Measurements from ENCODE around the gene LDB2. TPM values are rescaled to one million over a fixed set of nuclear protein-coding genes. Genes with fewer than 3 reads are reported as not detected.

LDB2 gene
- total RNA-seq, 6 experiments from 2014 or later: 24.2 to 40.4 (median 31.7) TPM

- Mint-ChIP-seq H3K9me3 (no peaks in the 10 kb centered on the region), H3K27ac (no peak overlapping the region), H3K4me1 (ENCODE audit: low read depth) (peaks cover 22% of the 10 kb centered on the region), H3K4me3 (no peak overlapping the region), H3K27me3 (ENCODE audit: insufficient read depth) (peaks cover 7% of the 10 kb centered on the region), H3K36me3 (ENCODE audit: low read depth) (peaks cover 9% of the 10 kb centered on the region)
- DNase-seq: no peak
- TF ChIP-seq, protein P1, sequence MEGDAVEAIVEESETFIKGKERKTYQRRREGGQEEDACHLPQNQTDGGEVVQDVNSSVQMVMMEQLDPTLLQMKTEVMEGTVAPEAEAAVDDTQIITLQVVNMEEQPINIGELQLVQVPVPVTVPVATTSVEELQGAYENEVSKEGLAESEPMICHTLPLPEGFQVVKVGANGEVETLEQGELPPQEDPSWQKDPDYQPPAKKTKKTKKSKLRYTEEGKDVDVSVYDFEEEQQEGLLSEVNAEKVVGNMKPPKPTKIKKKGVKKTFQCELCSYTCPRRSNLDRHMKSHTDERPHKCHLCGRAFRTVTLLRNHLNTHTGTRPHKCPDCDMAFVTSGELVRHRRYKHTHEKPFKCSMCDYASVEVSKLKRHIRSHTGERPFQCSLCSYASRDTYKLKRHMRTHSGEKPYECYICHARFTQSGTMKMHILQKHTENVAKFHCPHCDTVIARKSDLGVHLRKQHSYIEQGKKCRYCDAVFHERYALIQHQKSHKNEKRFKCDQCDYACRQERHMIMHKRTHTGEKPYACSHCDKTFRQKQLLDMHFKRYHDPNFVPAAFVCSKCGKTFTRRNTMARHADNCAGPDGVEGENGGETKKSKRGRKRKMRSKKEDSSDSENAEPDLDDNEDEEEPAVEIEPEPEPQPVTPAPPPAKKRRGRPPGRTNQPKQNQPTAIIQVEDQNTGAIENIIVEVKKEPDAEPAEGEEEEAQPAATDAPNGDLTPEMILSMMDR (IDR thresholded peaks at IDR 0.05): no peak
These were observed 224.4 kb downstream of the LDB2 start for GRCh38 chr4:16674082-16674481.

DNA sequence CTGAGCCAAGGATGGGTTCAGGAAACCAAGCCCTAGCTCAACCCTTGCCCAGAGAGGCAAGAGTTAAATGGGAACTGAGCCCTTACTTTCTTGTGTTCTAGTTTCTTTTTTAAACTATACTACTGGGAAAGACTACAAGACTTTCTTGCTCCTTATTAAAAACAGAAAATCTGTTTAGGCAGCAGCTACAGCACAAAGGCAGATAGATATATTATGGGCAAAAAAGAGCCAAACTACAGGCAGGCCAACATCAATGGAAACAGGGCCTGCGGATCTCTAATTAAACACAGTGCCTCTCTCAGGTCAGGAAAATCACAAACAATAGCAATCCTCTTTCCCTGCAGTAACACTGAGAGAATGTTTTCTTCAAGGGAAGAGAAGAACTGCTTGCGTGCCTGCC, 226.0 kb downstream of the LDB2 start:
- peaks cover 36% of the 10 kb centered on the region for H3K4me1 Mint-ChIP-seq (ENCODE audit: low read depth)
- peaks cover 9% of the 10 kb centered on the region for H3K36me3 Mint-ChIP-seq (ENCODE audit: low read depth)
- TF ChIP-seq, protein P1 (IDR thresholded peaks at IDR 0.05): no peak
- no peak overlapping the region for H3K4me3 Mint-ChIP-seq
- peaks cover 8% of the 10 kb centered on the region for H3K27me3 Mint-ChIP-seq (ENCODE audit: insufficient read depth)
- no peak overlapping the region for H3K27ac Mint-ChIP-seq
- DNase-seq: no peak
- H3K9me3 Mint-ChIP-seq: no peaks in the 10 kb centered on the region

DNA sequence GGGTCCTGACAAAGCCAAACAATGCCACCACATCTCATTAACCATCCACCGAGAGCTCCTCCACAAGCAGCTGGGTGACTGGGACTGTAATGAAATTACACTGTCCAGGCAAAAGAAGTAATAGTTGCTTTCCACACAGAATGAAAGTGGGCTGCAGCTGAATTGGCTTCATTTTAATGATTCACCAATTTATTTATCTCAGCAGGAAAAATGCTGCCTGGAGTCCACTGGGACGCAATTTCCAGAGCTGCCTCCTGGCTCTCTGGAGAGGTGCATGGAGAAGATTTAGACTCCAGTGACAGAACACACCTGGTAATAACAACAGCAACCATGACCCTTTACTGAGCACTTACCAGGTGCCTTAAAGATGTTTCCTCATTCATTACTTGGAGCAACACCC, 226.7 kb downstream of the LDB2 start:
- Mint-ChIP-seq H3K36me3 (ENCODE audit: low read depth) (peaks cover 4% of the 10 kb centered on the region), H3K4me3 (no peak overlapping the region), H3K27me3 (ENCODE audit: insufficient read depth) (peaks cover 4% of the 10 kb centered on the region; the same call in 1 of the 2 replicates), H3K27ac (no peak overlapping the region), H3K9me3 (no peaks in the 10 kb centered on the region), H3K4me1 (ENCODE audit: low read depth) (peaks cover 40% of the 10 kb centered on the region)
- no peak for DNase-seq
- TF ChIP-seq, protein P1 (IDR thresholded peaks at IDR 0.05): no peak

DNA sequence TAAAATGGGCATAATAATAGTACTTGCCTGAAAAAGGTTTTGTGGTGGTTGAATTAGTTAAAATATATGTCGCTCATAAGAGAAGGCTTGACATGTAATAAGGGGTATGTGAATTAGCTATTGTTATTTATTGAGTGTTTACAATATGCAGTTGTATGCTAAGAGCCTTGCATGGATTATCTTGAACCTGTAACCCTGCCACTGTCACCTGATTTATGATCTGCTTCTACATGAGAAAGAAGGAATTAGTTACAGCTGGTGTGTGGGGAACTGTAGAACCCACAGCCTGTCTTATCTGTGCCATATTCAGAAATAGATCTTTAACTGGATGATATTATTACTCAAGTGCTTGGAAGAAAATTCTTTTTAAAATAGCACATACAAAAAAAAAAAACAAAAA, 227.7 kb downstream of the LDB2 start:
- H3K4me1 Mint-ChIP-seq (ENCODE audit: low read depth): peaks cover 43% of the 10 kb centered on the region
- H3K36me3 Mint-ChIP-seq (ENCODE audit: low read depth): peaks cover 2% of the 10 kb centered on the region; the same call in 1 of the 2 replicates
- H3K9me3 Mint-ChIP-seq: no peaks in the 10 kb centered on the region
- H3K27me3 Mint-ChIP-seq (ENCODE audit: insufficient read depth): peaks cover 4% of the 10 kb centered on the region; the same call in 1 of the 2 replicates
- no peak for DNase-seq
- H3K4me3 Mint-ChIP-seq: no peak overlapping the region
- no peak overlapping the region for H3K27ac Mint-ChIP-seq
- TF ChIP-seq, protein P1 (IDR thresholded peaks at IDR 0.05): no peak

- Mint-ChIP-seq H3K9me3 (no peaks in the 10 kb centered on the region), H3K27me3 (ENCODE audit: insufficient read depth) (peaks cover 4% of the 10 kb centered on the region; the same call in 1 of the 2 replicates), H3K4me1 (ENCODE audit: low read depth) (peaks cover 55% of the 10 kb centered on the region), H3K4me3 (no peak overlapping the region), H3K36me3 (ENCODE audit: low read depth) (peaks cover 12% of the 10 kb centered on the region), H3K27ac (peak overlapping the region; percentile 47; the same call in 1 of the 2 replicates)
- TF ChIP-seq, protein P1 (IDR thresholded peaks at IDR 0.05): no peak
- no peak for DNase-seq
These were observed 229.4 kb downstream of the LDB2 start for GRCh38 chr4:16669036-16669435.
